Measurements from ENCODE around the gene SCARB2.

Gene SCARB2

DNA sequence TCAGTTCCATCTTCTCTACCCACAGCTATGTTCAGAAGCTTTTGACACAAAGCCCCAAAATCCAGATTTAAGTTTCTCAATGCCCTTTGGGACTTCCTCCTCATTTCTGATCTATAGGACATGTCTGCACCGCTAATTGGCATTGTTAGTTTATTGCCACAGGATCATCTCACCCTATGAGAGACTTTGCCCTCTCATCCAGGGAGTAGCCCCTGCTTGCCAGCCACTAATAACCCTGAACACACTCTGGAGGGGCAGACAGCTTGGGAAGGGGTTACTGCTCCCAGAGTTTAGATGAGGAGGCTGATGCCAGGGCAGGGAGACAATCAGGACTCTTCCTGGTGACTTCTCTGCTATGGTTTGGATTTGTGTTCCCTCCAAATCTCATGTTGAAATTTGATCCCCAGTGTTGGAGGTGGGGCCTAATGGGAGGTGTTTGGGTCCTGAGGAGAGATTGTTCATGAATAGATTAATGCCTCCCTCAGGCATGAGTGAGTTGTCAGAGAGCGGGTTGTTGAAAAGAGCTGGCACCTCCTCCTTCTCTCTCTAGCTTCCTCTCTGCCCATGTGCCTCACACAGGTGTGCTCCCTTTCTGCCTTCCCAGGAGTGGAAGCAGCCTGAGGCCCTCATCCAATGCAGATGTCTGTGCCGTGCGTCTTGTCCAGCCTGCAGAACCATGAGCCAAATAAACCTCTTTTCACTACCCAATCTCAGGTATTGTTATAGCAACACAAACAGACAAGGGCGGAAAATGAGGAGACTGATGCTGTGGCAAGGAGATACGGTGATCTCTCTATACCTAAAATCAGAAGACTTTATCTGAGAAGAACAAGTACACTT is 3.6 kb upstream of the SCARB2 start:
- DNase-seq (ENCODE audit: low spot score): no peak

GRCh38 chr4:76216524-76216923 is 2.9 kb upstream of the SCARB2 start:
- CTCF ChIA-PET: interaction anchor here (0.7 kb wide), 1 partner anchor 14 kb away, joined by 3 read pairs; no protein-coding TSS in a partner anchor
- DNase-seq (ENCODE audit: low spot score): no peak
- TF ChIP-seq CTCF (conservative IDR thresholded peaks at IDR 0.05; ENCODE audit: low read depth): no peak
- POLR2A ChIA-PET (ENCODE audit: low non-redundant PET): no interaction called here
- no peak overlapping the region for H3K27ac ChIP-seq

More for the DNA sequence above, 3.6 kb upstream of the SCARB2 start:
- CTCF ChIA-PET: no interaction called here
- H3K27ac ChIP-seq: no peak overlapping the region
- POLR2A ChIA-PET (ENCODE audit: low non-redundant PET): no interaction called here
- no peak for TF ChIP-seq CTCF (conservative IDR thresholded peaks at IDR 0.05; ENCODE audit: low read depth)

GRCh38 chr4:76215077-76215476 is 1.5 kb upstream of the SCARB2 start:
- POLR2A ChIA-PET (ENCODE audit: low non-redundant PET): no interaction called here
- CTCF ChIA-PET: interaction anchor here (1.1 kb wide), 1 partner anchor 35 kb away, joined by 3 read pairs; no protein-coding TSS in a partner anchor
- H3K27ac ChIP-seq: peak overlapping the region; percentile 92; the same call in 1 of the 2 replicates

GRCh38 chr4:76214177-76214675 is 602 bp upstream of the SCARB2 start:
- peak overlapping the region; percentile 92 for H3K27ac ChIP-seq
- no peak for TF ChIP-seq CTCF (conservative IDR thresholded peaks at IDR 0.05; ENCODE audit: low read depth)
- no peak for DNase-seq (ENCODE audit: low spot score)
- CTCF ChIA-PET: interaction anchor here (0.5 kb wide), 1 partner anchor 977 kb away, joined by 3 read pairs; no protein-coding TSS in a partner anchor
- POLR2A ChIA-PET (ENCODE audit: low non-redundant PET): no interaction called here

More at GRCh38 chr4:76215077-76215476, 1.5 kb upstream of the SCARB2 start:
- TF ChIP-seq CTCF (conservative IDR thresholded peaks at IDR 0.05; ENCODE audit: low read depth): no peak
- DNase-seq (ENCODE audit: low spot score): no peak

DNA sequence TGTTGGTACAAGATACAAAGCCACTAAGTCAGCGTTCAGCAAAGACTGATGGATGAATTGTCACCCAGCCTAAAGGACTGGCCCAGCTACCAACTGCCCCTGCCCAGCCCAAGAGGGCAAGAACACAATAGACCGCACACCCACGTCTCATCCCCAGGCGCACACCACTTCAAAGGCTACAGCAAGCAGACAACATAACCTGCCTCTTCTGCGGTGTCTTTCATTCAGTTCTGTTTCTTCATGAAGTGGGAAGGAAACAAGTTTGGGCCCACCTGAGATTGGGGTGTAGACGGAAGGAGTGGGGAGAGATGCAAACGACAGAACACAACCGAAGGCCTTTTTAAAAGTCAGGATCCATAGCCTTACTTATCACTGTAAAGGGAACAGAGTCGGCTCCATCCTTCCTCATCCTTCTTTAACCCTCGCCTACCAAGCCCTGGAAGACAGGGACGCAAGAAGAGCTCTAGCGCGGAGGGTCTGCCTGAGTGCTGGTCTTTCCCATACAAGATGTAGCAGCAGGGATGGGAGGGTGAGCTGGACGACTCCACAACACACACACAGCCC is 691 bp downstream of the SCARB2 start:
- no peak for DNase-seq (ENCODE audit: low spot score)
- POLR2A ChIA-PET (ENCODE audit: low non-redundant PET): no interaction called here
- CTCF ChIA-PET: interaction anchor here (0.7 to 1.3 kb wide), 2 partner anchors 33 to 94 kb away, joined by 3 to 9 read pairs; no protein-coding TSS in a partner anchor
- TF ChIP-seq CTCF (conservative IDR thresholded peaks at IDR 0.05; ENCODE audit: low read depth): no peak
- H3K27ac ChIP-seq: peak overlapping the region; percentile 92
